GM19351 (cell line): ENCODE data around the gene OFD1.
A peak's percentile ranks its signal among the peaks of the same experiment; 100 is the strongest.

Source experiments
- ATAC-seq: cut with Tn5 transposase; IDR thresholded peaks from one replicate; pipeline ENCODE4 v1.9.1; 2021; ENCODE audit warnings: mild to moderate bottlenecking, moderate library complexity; ENCODE audit not compliant: unreplicated experiment

The OFD1 gene

GRCh38 chrX:13734278-13735172 lies at the start of gene OFD1, which contains the start of gene TRAPPC2:
TSS of gene OFD1 (plus strand) at chrX:13734748. CDS start at chrX:13735072, 324 bp downstream.
TSS of gene TRAPPC2 (minus strand) at chrX:13734620. CDS start at chrX:13719963, 14,657 bp downstream.
- peak; percentile 92 for ATAC-seq

- ATAC-seq: no peak
Measured at GRCh38 chrX:13685126-13685763, 49.3 kb upstream of the OFD1 start.

DNA sequence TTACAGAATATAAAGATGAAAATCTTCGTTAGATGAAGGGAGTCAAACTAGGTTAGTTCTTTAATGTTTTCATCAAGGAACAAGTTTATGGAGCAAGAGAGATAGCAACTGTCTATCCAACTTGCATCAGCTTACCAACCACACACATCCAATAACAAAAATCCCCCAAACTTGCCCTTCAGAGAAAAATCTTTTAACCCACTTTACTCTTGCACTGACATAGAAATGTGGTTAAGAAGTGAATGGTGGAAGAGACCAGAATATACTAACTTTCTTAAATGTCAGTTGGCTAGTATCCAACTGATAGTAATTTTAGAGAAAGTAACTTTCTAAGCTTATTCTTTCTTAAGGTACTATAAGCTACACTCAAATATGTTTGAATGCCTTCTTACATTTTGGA lies 47.3 kb upstream of the OFD1 start:
- ATAC-seq: no peak

- no peak for ATAC-seq
Measured at GRCh38 chrX:13688384-13688957, 46.1 kb upstream of the OFD1 start.

DNA sequence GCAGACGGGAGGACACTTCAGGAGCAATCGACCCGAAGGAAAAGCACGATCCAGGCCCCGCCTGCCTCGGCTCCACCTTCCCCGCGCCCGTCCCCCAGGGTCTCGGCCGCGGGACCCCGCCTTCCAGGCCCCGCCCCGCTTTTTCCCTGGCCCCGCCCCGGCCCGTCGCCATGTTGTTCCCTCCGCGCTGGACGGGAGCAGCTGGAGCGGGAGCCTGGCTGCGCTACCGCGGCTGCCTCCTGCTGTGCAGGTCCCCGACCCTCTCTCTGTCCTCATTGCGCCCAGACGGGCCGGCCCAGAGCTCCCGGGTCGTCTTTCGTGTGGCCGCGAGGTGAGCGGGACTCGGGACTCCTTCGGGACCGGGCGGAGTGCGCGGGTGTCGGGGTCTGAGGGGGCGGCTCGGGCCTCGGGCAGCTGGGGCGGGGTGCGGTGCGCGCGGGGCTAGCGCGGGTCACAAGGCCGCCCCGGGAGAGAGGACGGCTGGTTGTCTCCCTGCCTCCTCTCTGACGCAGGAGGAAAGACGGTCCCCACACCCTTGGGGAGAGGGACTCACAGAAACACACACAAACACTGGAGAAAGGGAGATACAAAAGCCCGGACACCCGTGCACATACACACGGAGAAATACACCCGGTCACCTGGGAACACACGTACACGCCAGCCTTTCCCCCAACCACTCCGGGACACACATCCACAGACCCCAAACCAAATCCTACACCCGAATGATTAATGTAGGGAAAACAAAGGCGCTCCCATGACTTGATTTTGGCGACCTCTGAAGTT lies 45.4 kb upstream of the OFD1 start, which contains the start of gene RAB9A:
TSS of gene RAB9A (plus strand) at position 171 of the 783 bp plus-strand sequence. CDS start 19,619 bp downstream, outside the sequence.
- ATAC-seq: peak; percentile 74

DNA sequence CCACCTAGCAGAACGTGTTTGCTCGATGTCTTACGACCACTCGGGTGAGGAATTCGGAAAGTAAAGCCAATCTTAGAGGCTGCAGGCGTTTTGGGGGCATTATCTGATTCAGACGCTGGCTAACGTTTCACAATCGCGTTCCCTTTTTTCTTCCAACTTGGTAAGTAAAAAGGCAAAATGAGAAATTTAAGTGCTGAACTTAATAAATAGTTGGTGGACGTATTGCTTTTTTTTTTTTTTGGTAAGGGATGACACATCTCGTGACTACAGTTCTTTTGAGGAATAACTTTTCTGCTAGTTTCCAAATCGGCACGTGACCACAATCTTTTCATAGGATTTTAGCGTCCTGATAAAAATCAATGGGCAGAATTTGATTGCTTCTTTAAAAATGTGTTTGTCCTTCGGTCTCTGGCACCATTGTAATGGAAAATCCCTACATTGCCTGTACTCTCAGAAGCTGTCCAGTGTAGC lies 44.8 kb upstream of the OFD1 start:
- ATAC-seq: no peak

GRCh38 chrX:13690836-13691235 lies 43.7 kb upstream of the OFD1 start:
- ATAC-seq: no peak

DNA sequence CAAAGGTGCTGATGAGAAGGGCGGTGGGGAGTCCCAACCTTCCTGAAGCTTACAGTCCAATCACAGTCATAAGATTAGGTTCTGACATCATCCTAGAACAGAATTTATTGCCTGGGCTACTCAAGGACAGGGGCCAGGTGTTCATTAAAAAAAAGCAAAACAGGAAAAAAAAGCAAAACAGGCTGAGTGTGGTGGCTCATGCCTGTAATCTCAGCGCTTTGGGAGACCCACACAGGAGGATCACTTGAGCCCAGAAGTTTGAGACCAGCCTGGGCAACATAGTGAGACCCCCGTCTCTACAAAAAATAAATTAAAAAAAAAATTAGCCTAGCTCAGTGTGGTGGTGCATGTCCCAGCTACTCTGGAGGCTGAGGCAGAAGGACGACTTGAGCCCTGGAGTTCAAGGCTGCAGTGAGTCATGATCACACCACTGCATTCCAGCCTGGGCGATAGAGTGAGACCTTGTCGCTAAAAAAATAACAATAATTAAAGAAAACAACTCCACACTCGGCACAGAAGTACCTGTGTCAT lies 42.6 kb upstream of the OFD1 start:
- no peak for ATAC-seq

DNA sequence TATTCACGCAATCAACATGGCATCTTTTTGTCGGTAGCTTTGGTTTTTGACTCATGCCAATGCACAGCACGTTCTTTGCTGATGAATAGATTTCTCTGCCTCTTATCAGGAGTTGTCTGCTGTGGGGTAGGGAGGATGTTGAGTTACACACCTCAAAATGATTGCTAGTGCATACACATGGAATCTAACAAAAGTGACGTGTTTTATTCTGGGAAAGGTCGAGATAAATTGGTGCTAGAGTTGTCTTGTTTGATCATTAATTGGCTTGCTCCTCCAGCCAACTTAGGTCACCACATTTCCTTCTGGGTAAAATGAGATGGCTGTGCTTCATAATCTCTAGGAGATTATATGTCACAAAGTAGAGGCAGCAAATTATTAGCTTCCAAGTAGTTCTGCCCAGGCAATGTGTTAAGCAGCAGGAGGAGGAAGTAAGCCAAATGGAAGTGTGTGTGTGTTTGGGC lies 41.7 kb upstream of the OFD1 start:
- ATAC-seq: no peak

DNA sequence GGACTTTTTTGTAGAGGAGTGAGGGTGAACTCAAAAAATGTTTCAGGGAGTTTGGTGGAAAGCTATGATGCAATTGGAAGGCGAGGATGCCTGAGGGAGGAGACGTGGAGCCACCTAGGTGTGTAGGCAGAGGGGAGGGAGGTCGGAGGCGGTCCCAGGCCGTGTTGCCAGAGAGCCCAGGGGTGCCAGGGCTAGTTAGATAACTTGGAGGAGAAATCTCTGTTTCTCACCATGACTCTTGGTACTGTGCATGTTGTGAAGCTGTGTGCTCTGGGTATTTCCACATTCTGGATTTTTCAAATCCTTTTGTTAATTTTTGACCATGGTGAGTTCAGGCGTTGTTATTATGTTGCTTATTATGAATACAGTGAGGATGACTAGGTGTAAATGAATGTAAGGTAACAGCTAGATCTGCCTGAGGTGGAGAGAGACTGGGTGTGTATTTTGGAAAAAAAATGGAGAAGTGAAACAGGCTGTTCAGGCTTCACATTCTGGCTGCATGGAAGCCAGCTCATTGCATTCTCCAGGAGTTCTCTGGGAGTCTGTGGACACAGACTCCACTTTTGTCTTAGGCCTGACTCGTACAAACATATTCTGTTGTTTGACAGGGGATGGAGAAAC lies 41.1 kb upstream of the OFD1 start:
- ATAC-seq: no peak

DNA sequence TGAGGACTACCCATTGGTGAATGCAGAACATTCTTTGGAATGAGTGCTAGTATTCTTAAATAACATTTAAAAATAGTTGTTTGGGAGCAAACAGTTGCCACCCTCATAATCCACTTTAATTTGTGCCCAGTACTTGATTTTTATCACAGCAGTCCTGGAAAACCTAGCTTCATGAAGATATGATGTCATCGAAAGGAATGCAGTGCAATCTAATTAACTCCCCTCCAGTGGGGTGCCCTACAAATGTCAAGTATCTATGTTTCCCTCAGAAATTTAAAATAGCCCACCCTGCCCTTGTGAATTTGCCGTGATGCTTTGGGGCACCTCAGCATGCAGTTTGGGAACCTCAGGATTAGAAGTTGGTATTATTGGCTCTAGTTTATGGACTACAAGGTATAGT lies 40.2 kb upstream of the OFD1 start:
- no peak for ATAC-seq

- no peak for ATAC-seq
Measured at GRCh38 chrX:13694983-13695382, 39.6 kb upstream of the OFD1 start.

GRCh38 chrX:13695601-13696115 lies 38.9 kb upstream of the OFD1 start:
- ATAC-seq: no peak

GRCh38 chrX:13697455-13697854 lies 37.1 kb upstream of the OFD1 start:
- ATAC-seq: peak; percentile 63

DNA sequence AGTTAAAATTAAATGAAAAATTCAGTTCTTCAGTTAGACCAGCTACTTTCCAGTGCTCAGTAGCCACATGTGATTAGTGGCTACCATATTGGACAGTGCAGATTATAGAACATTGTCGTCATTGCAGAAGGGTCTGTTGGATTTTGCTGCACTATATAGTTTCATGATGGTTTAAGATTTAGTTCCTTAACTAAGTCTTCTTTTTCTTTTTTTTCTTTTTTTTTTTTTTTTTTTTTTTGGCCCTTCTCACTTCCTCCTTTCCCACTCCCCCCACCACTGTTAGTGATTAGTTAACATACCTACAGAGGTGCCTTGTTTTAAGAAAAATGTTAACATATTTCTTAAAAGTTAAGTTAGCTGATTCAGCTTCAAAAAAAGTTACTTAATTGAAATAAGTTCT lies 36.6 kb upstream of the OFD1 start:
- no peak for ATAC-seq

DNA sequence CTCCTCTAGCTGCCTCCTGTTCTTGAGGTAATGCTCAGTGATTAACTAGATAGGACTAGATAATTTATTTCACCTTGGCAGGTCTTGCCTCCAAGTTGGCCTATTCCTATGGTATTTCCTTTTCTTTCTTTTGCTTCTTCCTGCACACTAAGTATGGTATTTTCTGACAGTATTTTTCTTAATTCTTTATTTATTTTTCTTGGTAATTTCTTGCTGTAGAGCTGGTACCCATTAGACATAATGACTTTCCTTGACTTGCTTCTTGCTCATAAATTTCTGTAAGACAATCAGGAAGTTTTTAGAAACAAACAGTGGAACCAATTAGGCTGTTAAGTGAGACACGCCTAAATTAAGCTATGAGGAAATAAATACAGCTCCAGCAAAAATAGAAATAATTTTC lies 36.1 kb upstream of the OFD1 start:
- no peak for ATAC-seq

- peak; percentile 66 for ATAC-seq
Measured at GRCh38 chrX:13699183-13699826, 35.2 kb upstream of the OFD1 start.

DNA sequence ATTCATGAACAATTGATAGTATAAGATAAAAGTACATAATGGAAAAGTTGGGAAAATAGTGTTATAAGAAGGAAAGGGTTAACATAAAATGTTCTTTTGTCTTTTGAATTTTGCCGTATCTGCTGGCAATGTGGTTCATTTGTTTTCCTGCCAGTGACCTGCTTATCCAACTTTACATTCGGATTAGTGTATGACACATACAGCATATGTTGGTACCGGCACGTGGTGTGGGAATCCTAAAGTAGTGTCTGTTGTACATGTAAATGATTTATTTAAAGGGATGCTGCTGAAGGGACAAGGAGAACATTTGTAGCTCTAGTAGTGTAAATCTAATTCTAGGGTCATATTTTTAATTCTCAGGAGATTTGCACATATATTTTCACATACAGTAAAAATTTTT lies 34.2 kb upstream of the OFD1 start:
- no peak for ATAC-seq

DNA sequence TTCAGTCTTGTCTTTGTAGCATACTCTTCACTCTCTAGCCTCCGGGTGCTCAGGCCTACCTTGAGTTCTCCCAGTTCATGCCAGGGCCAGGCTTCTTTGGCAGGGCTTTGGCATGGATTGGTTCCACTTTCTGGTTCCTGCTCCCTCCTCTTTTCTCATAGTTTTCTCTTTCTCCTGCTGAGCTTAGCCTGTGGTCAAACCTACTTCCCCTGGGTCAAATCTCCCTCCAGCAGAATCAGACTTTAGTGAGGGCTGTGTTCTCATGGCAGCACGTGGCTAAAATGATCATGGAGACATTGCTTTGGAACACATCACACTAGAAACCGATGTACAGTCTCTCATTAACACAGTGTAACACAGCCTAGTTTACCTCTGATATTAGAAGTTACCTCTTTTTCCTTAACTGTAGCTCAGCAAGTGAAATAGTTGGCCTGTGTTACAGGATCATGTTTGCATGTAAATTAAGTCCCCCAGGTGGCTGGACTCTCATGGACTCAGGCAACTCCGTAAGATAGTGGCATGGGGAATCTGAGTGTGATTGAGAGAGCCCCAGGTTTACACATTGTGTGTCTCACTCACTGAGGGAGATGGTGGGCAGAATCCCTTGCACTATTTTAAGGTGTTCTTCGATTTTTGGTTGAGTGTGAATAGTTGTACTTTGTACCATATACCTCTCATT lies 32.3 kb upstream of the OFD1 start:
- no peak for ATAC-seq
